Stimulated activated CD4-positive, alpha-beta T cell treated with anti-CD3 and anti-CD28 coated beads, TNF-alpha, amount 100 ng/mL, for 1 hour (primary cell): ENCODE measurements around the gene SAP130.

Source experiments
- DNase-seq, 3 donors: peaks; one replicate each; pipeline ENCODE4 v3.0.0-alpha.2; 2020; ENCODE audit warnings: low read depth in 3 of 3, low spot score in 1 of 3

Gene SAP130

DNA sequence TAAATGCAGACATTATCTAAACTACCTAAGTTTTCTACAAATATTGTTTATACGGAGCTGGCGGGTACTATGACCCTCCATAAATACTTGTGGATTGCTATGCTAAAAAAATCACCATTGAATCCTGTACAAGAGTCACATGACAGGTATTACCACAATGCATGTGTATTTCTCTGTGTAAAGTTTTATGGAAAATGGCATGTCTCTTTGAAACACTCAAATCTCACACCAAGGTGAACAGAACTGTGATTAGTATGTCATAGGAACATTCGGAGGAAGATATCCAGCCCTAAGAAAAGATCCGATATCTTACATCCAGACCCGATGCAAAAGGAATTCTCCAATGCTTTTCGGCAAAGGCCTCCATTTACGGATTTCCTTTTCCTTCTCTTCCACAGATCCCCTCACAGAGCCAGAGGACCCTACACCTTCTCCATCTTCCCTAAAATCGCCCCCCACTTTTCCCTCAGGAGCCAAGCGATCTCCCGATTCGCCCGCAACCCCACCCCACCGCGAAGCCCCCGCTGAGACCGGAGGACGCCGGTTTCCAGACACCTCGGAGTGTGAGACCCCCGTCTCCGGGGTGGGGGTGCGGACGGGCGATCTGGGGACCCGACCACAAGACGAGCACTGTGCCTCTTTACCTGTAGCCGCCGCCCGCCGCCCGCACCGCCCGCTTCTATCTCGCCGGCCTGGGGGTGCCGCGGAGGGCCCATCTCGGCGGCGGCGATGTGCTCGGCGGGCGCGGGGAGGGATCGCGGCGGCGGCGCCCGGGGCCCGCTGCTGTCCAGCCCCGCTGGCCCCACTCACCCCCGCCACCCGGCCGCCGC lies 1.2 kb downstream of the SAP130 start:
- no peak for DNase-seq

DNA sequence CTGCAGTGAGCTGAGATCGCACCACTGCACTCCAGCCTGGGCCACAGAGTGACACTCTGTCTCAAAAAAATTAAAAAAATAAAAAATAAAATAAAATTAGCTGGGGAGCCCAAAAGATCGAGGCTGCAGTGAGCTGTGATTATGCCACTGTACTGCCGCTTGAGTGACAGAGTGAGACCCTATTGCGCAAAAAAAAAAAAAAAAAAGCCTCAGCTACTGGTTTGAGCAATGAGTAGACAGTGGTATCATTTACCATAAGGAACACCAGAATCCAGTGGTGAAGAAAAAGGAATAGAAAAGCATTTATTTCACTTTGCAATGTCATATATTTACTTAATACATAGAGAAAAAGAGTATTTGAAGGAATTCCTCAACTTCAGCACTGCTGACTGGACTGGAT lies 3.0 kb downstream of the SAP130 start:
- no peak for DNase-seq

DNA sequence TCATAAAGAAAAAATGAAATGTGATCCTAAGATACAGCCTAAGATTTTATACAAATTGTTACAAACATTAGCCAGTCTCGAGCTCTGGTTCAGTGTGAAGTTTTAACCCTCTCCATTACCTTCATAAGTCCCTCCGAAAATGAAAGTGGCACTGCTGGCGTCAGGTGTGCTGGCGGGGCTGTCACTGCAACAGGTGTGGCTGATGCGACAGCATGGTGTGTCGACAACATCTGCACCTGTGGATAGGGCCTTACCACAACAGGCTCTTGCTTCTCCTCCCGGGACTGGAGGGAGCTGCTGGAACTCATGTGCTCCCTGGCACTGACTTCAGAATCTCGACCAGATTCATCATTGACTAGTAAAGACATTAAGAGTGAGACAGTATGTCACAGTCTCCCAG lies 10.3 kb downstream of the SAP130 start:
- DNase-seq = no peak

DNA sequence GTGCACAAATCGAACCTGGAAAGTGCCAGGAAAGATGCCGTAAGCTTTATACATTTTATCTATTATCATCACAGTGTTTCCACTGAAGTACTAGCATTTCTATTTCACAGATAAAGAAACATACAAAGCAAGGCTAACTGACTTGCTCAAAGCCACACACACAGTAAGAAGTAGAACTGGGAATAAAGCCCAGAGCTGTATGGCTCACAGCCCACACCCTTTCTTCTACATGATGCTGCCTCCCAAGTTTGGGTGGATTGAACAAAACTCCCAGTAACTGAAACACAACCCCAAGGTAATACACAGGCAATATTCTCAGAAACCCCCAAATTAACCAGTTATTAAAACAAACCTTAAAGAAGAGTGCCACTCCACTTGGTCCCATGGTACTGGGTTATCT lies 11.2 kb downstream of the SAP130 start:
- DNase-seq = no peak

DNA sequence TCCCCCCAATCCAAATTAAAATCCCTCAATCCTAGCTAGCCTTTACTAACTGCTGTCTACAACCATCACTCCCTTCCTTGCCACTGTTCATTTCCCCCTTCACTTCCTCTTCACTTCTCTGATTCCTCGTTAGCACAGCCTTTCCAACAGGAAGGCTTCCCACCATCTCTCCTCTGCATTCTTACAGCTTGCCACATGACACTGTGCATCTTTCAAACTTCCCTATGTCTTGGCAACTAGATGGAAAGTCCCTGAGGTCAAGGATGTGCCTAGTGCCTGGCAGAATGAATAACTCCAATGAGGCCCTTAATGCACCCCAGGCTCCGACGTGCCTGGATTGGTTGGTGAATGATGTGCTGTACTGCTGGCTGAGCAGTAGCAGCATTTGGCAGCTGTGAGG lies 15.2 kb downstream of the SAP130 start:
- DNase-seq = no peak

DNA sequence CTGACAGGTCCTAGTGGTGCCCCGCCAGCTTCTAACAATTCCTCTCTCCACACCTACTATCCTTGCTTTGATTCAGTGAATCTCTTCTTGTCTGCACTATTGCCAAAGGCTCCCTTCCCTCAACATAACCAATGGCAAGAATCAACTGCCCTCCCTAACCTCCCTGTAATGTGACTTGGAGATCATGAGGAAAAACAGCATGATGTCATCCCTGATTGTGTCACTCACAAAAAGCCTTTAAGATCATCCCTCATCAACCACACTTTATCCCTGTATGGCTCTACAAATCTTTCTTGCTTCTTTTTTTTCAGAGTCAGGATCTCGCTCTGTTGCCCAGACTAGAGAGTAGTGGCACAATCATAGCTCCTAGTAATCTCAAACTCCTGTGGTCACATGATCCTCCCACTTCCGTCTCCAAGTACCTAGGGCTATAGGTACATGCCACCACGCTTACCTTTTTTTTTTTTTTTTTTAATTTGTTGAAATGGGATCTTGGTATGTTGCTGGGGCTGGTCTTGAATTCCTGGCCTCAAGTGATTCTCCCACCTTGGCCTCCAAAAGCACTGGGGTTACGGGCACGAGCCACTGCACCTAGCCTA lies 19.7 kb downstream of the SAP130 start:
- no peak for DNase-seq

DNA sequence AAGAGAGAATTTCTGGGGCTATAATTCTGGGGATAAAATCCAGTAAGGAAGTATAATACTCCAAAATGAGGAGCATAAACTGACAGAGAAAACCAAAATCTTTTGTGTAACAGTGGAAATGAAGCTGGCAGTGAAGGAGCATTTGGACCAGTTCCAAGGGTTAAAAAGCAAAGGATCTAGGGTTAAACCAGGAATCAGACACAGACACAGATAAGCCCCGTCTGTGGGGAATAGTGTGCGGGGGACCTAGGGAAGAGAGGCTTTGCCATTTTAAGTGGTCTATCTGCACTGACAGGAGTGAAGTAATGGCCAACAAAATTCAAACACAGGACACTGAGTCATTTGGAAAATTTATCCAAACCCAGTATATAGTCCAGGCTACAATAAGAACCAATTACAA lies 23.4 kb downstream of the SAP130 start:
- no peak for DNase-seq

DNA sequence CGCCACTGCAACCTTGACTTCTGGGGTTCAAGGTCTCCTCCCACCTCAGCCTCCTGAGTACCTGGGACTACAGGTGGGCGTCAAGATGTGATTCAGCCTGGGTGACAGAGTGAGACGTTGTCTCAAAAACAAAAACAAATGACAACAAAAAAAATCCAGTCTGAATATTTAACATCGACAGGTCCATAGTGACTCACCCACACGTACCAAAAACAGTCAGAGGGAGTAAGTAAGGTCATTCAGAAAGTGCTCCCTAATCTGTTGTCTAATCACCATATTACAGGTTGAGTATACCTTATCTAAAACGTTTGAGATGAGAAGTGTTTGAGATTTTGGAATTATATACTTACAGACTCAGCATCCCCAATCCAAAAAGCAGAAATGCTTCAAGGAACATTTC lies 24.4 kb downstream of the SAP130 start:
- no peak for DNase-seq

DNA sequence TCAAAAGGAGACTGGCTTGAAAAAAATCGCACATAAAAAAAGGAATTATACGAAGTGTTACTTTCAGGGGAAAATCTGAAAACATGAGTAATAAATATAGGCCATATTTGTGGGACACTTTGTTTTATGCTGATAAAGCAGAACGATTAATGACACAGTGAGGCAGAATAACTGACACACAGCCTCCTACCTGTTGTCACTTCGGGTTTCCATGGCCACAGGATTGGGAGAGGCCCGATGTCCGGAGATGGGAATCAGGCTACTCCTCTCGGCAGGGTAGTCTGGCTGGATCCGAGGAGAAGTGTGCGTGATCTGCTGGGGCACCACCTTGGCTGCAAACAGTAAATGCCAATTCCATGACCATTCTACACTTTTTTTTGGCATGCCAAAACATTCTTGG lies 31.7 kb downstream of the SAP130 start:
- DNase-seq = no peak

DNA sequence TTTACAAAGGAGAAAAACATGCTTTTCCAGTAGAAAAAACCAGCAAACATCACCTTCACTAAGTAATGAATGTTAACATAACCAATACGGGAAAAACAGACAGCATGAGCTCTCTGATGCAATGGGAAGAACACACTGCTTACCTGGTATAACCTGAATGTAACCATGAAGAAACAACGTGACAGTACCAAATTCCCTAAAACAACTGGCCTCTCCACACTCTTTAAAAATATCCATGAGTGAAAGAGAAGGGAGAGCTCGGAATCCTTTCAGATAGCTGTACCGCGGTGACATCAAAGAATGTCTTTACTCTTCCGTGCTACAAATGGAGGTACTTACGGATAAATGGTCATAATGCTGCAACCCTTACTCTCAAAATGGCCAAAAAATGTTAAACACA lies 32.1 kb downstream of the SAP130 start:
- DNase-seq = no peak

DNA sequence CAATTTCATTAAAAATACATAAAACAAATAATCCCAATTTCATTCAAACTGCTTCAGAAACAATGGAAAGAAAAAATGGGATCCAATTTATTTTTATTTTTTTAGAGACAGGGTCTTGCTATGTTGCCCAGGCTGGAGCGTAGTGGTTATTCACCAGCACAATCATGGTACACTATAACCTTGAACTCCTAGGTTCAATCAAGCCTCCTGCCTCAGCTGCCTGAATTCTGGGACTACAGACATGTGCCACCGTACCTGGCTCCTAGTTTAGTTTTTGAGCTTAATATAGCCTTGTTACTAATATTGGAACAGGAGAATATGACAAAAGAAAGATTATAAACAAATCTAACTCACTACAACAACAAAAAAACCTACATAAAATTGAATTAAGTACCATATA lies 34.2 kb downstream of the SAP130 start:
- no peak for DNase-seq

DNA sequence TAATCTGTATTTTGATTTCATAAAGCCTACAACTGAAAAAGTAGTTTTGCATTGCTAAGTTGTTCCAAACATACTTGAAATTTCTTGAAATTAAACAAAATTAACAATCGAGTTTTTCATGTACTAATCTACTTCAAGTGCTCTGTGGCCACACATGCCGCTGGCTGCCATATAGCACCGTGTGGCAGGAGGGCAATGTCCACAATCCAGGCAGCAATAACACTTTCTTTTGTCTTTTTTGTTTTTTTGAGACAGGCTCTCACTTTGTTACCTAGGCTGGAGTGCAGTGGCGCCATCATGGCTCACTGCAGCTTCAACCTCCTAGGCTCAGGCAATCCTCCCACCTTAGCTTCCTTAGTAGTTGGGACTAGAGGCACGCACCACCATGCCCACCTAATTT lies 36.1 kb downstream of the SAP130 start:
- DNase-seq = no peak

DNA sequence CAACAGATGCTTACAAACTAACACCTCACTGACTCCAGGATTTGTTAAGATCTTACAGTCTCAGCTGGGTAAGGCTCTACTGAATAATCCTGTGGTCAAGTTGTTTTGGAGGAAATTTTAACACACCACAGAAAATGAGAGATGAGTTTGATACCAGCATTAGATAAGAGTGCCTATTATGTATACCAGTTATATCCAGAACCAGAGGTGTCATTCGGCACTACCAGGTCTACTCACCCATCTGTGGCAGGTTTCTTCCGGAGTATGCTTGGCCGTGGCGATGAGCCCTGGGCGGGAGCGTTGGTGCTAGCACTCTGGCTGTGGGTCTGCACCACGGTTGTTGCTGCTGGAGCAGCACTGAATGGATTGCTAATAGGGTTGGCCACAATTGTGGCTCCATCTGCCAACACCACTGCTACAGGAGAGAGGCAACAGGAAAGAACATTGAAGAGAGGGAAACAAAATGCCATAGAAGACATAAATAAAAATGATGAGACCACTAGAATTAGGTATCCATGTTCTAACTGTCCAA lies 41.2 kb downstream of the SAP130 start:
- no peak for DNase-seq

DNA sequence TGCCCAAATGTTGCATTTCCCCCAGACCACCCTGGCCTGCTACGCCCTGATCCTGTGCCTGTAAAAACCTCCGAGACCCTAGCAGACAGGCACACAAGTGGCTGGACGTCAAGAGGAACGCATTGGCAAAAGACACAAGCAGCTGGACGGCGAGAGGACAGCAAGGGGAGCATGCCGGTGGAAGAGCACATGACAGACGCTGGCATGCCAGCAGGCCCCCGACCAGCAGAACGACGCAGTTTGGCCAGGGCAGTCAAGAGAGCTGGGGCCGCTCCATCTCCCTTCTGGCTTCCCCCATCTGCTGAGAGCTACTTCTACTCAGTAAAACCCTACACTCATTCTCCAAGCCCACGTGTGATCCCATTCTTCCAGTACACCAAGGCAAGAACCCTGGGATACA lies 42.1 kb downstream of the SAP130 start:
- no peak for DNase-seq

DNA sequence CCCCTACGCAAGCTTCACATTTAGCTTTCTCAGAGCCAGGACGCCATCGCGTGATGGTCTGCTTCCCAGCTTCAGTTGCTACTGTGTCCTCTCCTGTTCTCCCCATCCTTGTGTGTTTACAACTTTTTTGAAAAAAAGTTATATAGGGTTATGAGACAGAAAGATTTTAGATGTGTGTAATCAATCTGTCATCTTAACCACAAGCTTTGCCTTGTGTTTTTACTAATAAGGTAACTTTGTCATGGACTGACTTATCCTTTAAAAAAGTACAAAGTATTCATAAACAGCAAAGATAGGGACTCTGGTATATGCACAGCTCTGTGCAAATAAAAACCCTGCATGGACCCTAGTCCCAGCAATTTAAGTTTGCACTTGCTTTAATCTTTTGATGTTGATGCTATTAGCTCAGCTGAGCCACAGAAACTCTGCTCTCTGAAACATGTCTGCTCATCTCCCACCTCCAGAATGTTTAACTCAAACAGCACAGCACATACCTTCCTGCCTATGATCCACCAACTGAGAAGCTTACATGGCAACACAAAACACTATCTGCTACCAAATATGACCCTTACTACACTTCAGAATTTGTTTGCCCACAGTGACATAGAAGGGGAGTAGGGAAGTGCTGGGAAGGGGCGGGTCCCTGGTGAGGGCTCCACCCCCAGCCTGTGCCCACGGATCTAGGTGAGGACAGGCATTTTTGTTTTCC lies 42.7 kb downstream of the SAP130 start:
- DNase-seq = no peak

DNA sequence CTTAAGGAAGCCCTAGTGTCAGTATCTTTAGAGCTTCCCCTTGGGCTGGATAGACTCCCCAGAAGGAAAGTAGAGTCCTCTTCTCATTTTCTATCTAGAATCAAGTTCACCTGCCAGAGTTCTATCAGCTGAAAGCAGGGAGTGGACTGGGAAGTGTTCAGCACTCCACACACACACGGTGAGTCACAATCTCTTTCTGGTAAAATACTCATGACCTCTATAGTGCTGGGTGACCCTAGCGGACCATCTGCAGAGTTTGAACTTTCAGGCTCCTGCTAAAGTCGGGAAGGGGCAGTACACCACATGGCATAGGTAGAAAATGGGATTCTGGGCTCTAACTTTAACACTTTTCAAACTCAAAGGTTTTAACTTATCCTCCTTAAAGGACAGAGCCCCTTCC lies 43.3 kb downstream of the SAP130 start:
- no peak for DNase-seq

DNA sequence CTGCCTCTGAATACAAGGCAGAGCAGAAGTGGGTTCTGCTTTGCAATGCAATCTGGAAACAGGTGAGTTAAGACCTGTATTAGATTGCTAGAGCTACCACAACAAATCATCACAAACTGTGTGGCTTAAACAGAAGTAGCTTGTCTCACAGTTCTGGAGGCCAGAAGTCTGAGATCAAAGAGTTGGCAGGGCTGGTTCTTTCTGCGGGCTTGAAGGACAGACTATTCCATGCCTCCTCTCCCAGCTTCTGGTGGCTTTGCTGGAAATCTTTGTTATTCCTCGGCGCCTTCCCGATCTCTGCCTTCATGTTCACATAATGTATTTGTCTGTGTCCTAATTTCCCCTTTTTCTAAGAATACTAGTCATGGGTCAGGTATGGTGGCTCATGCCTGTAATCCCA lies 58.4 kb downstream of the SAP130 start:
- no peak for DNase-seq

DNA sequence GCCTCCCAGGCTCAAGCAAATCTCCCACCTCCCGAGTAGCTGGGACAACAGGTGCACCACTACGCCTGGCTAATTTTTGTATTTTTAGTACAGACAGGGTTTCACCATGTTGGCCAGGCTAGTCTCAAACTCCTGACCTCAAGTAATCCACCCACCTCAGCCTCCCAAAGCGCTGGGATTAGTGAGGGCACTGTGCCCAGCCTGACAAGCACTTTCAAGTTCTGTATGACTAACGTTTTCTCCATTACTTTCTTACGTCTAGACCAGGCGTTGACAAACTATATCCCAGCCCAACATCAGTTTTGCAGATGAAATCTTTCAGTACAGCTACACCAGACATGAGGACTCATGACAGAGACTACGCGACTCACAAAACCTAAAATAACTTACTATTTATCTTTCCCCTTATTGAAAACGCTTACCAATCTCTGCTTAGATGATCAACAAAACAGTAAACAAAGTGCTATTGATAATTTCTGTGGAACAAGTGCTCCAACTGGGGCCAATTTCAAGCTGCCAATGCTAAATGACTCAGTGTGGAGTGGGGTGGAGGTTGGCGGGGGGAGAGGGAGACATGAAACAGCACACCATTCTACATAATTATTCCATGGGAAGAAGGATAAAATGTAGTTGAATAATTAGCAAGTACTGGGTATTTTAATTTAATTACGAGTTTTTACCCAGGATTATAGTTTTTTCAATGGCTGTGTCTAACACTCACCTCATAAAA lies 59.1 kb downstream of the SAP130 start:
- no peak for DNase-seq

DNA sequence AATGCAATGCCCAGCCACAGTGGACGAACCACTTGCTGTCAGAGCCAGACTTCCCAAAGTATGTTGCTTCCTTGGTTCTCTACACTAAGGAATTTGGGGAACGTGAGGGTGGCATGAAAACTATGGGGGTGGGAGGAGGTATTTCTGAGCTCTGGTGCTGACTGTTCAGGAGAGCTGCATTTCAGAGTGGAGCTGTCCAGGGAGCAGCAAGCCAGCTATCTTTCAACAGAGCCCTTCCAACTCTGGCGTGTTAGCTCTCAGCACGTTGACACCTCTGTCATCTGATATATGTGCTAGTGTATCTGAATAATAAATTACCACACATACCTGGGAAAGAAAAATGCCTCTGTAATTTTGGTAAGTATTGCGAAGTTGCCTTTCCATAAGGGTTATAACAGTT lies 66.1 kb downstream of the SAP130 start:
- no peak for DNase-seq

DNA sequence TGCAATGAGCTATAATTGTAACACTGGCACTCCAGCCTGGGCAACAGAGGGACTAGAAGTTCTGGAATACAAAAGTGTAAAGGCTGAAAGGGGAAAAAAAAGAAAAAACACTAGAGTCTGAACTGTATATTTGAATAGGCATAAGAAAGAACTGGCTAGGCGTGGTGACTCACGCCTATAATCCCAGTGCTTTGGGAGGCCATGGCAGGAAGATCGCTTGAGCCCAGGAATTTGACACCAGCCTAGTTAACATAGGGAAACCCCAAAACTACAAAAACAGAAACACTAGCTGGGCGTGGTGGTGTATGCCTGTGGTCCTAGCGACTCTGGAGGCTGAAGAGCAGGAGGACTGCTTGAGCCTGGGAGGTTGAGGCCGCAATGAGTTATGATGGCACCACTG lies 70.6 kb downstream of the SAP130 start:
- no peak for DNase-seq

DNA sequence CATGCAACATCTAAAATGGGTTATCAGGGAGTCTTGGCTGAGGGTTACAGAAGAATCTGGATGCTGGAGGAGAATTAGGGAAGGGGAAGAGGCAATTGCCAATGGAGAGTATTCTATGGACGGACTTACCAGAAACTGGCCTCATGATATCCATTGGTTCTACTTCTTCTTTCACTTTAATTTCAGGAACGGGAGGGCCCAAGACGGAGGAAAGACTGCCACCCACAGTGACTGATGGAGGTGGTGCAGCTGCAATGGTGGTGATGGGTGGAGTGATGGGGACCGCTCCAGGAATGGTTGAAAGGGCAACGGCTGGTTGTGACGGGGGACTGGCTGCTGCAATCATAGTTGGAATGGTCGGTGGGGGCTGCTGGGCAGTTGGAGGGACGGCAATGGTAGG lies 73.0 kb downstream of the SAP130 start:
- DNase-seq = no peak

DNA sequence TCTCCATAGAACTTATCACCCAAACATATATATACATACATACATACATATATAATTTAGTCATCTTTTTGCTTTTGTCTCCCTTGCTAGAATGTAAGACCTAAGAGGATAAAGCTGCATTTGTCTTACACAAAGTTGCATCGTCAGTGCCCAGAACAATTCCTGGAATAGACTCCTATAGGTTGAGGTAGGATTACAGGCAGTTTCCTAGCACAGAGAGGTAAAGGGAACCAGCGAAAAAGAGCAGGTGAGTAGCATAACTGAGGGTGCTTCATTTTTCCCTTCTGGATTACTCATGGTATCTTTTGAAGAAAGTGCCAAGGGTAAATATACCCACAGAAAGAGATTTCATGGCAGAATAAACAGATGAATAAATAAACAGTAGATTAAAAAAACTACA lies 74.0 kb downstream of the SAP130 start:
- DNase-seq = no peak
